ENCODE data around the gene SREK1.

DNA sequence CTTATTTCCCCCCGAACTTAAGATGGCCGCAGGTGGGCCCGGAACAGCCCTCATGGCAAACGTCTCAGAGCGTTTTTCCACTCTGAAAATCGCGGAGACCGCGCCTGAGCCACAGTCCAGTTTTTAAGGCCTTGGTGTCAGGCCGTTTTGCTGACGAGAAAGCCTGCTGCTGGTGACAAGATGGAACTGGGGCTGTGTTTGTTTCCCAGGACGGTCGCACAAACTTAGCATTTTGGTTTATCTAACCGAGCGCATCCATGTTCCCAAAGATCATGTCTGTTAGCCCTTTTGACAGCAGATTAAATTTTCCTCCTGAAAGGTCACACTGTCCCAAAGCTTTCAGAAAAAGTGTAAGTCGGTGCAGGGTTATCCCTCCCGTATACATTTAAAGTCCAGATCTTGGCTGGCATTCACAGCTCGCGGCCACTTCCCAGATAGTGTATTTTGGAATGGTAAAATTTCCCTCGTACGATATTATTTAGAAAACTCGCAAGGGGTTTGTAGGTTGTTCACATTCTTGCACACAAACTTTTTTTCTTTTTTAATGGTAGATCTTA lies 812 bp downstream of the SREK1 start:
- no peak for TF ChIP-seq CTCF (optimal IDR thresholded peaks at IDR 0.05 in 1 of 3, IDR thresholded peaks at IDR 0.05 in 1 of 3, conservative IDR thresholded peaks at IDR 0.05 in 1 of 3; ENCODE audit: extremely low read depth in 1 of 3, insufficient read depth in 2 of 3, low read length in 3 of 3)
- no peak for TF ChIP-seq EZH2 (IDR thresholded peaks at IDR 0.05; ENCODE audit: low read length)

All from keratinocyte (primary cell).